Activated CD4-positive, alpha-beta T cell treated with anti-CD3 and anti-CD28 coated beads for 1 hour (primary cell): Measurements from ENCODE around the gene RAB3D.
"Not testable (repeated sequence)": the region's sequence is repeated elsewhere in the genome, so short reads cannot be mapped to it uniquely, and the experiment has no call there.

Source experiments
- DNase-seq: peaks from one replicate; pipeline ENCODE4 v3.0.0-alpha.2; 2020

Gene RAB3D, protein sequence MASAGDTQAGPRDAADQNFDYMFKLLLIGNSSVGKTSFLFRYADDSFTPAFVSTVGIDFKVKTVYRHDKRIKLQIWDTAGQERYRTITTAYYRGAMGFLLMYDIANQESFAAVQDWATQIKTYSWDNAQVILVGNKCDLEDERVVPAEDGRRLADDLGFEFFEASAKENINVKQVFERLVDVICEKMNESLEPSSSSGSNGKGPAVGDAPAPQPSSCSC

DNA sequence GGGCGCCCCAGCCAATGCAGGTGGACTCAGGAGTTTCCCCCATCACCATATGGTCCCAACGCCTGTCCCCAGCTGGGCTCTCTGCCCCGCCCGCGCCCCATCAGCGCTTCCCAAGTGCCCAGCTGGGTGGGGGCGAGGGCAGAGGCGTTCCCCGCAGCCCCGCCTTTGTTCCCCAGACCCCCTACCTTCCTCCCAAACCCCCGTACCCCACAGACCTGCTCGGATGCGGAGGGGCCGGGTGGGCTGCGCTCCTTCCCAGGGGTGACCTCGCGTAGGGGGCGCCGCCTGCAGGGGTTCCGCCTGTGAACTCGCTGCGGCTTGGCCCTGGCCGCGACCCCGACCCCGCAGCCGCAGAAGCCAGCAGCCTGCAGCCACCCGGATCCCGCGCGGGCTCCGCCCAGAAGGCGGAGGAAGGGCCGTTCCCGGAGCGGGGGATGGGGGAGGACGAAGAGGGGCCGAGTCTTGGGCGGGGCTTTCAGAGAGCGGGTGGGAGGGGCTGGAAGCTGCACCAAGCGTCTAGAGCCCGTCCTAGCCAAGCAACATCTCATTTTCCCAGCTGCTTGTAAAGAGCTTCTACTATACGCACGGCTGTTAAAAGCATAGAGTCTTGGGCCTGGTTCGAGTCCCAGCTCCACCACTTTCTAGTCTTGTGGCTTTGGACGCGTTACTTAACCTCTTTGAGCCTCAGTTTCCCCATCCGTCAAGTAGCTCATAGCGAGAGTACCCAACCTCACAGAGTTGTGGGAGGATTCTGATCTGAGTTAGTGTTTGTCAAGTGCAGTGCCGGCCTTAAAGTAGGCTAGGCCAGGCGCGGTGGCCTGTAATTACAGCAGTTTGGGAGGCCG is at the start of gene RAB3D:
Gene RAB3D, minus strand, starts transcription at position 404 of the 845 bp plus-strand sequence. CDS start 2,258 bp downstream, outside the sequence.
- peak; percentile 65 for DNase-seq

DNA sequence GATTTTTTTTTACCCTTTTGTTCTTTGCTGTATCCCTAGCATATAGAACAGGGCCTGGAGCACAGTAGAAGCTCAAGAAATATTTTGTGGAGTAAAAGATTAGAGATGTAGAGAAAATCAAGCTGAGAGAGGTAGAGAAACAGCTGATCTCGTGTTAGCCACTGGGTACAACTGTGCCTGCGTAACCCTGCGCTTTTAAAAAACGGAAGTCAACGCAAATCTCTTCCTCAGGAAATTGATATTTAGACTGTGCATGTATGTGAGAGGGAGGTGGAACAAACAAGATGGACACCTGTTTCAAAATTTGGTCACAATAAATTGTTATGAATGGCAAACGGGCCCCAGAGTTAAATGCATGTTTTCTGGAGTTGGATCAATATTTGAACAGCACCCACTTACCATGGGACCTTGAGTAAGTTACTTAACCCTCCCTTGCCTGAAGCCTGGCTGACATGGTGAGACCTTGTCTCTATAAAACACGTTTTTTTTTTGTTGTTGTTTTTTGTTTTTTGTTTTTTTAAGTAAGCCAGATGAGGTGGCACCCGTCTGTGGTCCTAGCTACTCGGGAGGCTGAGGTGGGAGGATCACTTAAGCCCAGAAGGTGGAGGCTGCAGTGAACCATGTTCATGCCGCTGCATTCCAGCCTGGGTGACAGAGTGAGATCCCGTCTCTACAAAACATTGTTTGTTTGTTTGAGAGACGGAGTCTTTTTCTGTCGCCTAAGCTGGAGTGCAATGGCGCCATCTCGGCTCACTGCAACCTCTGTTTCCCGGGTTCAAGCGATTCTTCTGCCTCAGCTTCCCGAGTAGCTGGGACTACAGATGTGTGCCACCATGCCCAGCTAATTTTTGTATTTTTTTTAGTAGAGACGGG is 47.9 kb upstream of the RAB3D start:
- DNase-seq, result no peak

DNA sequence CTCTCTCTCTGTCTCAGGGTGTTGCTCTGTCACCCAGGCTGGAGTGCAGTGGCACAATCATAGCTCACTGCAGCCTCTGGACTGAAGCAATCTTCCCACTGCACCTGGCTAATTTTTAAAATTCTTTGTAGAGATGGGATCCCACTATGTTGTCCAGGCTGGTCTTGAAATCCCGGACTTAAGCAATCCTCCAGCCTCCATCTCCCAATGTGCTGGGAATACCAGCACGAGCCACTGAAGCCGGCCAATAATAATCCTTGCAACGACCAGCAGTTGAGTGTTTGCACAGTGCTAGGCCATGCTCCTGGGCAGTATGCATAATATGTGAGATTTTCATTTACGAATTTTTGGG is 45.3 kb upstream of the RAB3D start:
- no peak for DNase-seq

DNA sequence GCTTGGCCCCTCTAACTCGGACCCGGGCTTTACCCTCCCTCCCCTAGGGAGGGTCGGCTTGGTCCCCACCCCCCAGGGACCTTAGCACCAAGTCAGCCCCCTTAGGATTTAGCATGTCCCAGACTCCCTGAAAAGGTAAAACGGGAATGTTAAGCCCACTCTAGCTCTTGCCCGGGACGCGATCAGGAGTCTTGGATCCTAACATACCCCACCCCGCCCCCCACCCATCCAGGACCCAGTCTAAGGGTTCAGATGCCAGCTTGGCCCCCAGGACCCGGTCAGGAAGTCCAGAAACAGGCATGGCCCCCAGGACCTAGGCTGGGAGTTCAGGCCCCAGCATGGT is 44.2 kb upstream of the RAB3D start:
- no peak for DNase-seq

DNA sequence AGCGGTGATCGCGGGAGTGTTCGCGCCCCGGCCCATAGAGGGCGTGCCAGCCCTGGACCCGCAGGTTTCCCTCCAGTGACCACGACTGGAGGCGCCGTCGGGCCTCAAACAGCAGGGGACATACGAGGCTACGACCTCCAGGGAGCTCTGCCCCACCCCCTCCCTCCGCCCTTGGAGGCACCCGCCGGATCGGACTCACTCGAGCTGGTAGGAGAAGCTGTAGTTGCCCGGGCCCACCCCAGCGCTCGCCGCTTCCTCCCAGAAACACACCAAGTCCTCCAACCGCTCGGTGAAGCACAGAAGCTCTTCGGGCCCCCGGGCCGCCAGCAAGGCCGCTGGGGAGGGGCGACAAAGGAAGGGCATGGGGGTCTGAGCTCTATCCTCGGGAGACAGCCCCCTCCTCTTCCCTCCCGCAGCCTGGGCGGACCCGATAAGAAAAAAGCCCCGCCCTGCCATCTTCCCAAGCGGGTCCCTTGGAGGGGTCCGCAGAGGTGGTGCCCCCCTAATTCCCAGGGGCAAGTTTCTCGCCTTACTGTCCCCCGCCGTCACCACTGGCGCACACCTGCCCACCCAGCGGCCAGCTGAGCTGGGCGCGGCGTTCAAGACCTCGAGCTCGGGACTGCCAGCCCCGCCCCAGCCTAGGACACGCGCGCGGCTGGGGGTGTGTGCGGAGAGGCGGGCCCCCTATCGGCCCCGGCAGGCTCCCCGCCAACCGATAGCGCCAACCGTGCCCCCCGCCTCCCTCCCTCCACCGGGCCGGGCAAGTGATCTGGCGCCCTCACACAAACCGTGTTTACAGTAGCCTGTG is 43.6 kb upstream of the RAB3D start:
- no peak for DNase-seq

DNA sequence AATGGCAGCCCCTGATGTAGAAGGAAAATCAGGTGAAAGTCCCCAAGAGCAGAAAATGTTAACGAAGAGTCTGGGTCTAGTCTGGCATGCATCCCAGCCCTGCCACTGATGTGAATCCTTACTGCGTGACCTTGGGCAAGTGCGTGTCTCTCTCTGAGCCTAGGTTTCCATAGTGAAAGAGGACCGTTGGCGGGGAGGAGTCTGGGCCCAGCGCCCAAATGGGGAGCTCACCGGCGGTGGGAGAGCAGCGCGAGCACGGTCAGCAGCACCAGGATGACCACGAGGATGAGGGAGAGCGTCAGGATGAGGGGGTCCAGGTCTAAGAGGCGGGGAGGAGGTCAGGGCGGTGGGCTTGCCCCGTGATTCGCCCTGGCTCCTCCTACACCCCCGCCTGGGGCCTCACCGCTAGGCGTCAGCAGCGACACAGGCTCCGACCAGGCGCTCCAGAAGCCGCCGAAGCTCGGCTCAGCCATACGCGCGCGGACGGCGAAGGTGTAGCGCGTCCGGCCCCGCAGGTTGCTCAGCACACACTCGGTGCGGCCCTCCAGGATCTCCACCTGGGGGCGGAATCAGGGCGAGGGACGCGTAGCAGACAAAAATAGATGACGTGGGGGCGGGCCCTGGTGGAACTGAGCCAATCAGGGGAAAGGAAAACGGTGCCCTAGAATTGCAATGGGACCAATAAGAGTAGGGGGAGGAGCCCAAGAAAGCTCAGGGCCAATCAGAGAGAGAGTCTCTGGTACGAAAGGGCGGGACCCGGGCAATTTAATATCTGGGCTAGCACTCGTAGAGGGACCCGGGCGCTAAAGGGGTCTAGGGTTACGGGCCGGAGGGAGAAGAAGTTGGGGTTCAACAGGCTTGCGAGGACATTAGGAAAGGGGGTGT is 41.4 kb upstream of the RAB3D start:
- DNase-seq, result peak; percentile 95

DNA sequence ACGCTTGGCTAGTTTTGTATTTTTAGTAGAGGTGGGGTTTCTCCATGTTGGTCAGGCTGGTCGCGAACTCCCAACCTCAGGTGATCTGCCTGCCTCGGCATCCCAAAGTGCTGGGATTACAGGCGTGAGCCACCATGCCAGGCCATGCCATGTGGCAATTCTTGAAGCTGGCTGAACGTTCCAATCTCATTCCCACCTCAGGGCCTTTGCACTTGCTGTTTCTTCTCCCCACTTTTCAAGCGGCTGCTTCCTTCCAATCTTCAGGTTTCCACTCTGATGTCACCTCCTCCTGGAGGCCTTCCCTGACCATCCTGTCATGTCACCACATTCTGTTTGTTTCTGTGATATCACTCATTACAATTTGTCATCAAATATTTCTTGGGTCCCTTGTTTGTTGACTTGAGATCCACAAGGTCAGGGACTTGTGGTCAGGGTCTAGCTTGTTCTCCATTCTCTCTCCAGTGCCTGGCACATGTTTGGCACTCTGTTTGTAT is 40.4 kb upstream of the RAB3D start:
- DNase-seq, result no peak

DNA sequence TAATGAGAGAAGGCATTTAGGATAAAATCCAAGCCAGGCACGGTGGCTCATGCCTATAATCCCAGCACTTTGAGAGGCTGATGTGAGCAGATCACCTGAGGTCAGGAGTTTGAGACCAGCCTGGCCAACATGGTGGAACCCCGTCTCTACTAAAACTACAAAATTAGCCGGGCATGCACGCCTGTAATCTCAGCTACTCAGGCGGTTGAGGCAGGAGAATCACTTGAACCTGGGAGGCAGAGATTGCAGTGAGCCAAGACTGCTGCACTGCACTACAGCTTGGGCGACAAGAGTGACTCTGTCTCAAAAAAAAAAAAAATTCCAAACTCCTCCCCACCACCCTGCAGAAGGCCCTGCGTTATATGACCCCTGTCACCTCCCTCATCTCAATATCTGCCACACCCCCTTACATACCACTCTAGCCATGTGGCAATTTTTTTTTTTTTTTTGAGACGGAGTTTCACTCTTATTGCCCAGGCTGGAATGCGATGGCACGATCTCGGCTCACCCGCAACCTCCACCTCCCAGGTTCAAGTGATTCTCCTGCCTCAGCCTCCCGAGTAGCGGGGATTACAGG is 39.9 kb upstream of the RAB3D start:
- not testable (repeated sequence) for DNase-seq

DNA sequence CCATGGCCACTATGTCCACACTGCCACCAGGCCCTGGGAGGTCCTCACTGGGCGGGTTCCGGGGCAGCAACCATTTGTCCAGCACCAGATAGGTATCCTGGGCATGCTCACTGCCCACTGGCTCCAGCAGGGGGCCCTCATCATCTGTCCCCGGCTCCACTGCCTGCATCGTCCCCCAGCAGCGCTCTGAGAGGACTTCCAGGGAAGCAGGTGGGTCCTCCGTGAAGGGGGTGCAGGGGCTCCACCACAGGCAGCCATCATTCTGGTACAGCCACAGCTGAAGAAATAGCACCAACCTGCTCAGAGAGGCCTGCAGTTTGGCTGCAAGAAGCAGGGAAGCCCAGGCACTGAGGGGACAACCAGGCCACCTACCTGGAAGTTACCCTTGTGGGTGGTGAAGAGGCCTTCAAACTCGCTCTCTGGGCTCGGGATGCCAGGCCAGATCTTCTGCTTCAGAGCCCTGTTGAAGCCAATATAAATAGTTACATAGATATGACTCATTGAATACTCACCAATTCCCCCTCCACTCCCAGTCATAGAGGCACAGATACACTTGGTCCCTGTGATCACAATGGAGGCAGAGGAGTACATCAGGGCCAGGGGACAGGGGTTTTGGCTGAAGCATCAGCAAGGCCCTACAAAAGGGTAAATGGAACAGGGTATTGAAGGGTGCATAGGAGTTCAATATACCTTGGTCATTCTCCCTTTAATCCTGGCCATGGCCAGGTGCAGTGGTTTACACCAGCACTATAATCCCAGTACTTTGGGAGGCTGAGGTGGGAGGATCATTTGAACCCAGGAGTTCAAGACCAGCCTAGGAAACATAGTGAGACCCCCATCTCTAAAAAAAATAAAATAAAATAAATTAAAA is 39.1 kb upstream of the RAB3D start:
- DNase-seq, result no peak

DNA sequence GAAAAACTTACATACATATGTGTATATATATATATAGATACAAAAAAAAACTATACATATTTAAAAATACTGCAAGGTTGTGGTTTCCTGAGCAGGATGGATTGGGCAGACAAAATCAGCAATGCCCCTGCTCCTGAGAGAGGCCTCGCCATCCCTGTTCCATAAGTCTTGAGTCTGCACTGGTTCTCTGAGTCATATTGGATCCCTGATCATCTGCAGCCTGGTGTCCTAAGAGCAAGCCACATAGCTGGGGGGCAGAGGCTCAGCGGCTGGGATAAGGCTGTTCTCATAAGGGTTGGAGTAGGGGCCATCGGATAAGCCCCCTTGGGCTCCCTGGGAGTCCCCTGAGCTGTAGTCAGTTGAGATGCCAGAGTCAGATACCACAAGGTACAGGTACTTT is 38.3 kb upstream of the RAB3D start:
- no peak for DNase-seq

DNA sequence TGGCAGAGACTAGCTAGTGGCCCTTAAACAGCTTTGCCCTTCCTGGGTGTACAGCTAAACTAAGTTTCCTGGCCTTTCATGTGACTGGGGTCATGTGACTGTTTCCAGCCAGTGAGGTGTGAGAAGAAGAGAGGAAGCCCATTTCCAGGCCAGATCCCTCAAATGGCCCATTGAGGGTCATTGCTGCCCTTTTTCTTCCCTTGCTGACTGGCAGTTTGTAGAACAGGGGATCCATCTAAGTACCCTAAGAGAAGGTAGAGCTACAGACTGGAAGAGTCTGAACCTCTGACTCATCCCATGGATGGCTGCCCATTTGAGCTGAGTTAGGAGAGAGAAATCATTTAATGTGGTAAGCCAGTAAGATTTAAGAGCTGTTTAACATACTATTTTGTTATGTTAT is 37.8 kb upstream of the RAB3D start:
- no peak for DNase-seq

DNA sequence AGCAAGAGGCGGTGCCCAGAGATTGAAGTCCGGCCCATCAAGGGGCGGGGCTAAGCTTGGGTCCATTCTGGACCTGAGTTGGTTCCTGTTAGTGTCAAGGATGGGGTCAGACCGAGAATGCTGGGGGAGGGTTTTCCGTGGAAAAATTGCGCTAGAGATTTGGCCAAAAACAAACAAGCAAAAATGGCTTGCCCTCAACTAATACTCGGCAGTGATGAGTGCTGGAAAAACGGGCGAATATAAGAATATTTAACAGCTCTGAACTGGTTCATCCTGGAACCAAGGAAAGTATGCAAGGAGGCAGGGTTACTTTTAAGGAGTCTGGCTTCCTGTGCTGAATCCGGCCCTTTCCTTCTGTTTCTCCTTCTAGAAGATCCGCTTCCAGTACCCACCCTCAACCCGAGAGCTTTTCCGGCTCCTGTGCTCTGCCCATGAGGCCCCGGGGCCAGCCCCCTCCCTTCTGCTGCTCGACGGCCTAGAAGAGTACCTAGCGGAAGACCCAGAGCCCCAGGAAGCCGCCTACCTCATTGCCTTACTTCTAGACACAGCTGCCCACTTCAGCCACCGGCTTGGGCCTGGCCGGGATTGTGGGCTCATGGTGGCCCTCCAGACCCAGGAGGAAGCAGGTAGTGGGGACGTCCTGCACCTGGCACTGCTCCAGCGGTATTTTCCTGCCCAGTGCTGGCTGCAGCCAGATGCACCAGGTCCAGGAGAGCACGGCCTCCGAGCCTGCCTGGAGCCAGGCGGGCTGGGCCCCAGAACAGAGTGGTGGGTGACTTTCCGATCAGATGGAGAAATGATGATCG is 35.9 kb upstream of the RAB3D start:
- peak; percentile 56 for DNase-seq

DNA sequence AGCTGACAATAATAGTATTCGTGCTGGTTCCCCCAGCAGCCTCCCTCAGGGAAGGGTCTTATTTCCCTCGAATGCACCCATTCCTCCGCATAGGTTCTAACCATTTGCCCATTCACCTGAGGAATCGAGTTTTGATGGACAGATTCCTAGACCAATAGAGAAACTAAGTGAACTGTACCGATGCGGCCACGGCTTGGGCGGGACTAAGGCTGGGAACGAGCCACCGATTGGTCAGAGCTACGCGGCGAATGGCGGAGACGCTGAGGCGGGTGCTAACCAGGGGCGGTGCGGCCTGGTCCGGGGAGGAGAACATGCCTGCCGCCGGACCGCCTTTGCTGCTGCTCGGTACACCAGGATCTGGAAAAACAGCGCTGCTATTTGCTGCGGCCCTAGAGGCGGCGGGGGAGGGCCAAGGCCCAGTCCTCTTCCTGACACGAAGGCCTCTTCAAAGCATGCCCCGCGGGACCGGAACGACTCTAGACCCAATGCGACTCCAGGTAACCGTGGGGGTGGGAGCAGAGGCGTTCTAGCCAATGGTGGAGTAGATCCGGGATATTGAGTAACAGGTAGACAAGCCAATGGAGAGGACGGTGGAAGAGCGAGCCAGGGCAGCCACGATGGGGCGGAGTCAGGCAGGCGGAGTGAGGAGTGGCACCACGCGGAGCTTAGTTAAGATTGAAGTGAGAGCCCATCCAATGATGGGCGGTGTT is 35.1 kb upstream of the RAB3D start, which contains the start of gene SWSAP1:
Gene SWSAP1, plus strand, starts transcription at position 234 of the 710 bp plus-strand sequence. Its CDS starts 15 bp downstream, at position 249.
- peak; percentile 93 for DNase-seq

DNA sequence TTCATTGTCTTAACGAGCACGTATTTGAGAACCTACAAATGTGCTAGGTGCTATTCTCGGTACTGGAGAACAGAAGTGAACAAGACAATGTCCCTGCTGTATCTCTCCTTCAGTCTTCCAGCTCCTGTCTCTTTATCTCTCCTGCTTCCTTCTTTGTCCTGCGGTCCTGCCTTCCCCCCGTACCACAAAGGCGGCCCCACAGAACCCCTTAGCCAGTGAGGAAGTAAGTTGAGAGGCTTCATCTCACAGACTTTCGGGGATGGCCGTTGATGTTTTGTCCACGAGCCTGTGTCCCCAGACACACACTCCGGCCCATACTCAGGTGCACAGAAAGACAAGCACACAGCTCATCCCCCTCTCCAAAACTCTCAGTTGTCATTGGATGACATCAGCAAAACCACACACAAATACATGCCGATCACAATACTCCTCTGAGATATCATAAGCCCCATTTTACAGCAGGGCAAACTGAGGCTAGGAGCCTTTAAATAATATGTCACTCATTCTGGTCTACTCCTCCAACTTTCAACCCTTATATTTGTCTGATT is 34.5 kb upstream of the RAB3D start:
- no peak for DNase-seq

DNA sequence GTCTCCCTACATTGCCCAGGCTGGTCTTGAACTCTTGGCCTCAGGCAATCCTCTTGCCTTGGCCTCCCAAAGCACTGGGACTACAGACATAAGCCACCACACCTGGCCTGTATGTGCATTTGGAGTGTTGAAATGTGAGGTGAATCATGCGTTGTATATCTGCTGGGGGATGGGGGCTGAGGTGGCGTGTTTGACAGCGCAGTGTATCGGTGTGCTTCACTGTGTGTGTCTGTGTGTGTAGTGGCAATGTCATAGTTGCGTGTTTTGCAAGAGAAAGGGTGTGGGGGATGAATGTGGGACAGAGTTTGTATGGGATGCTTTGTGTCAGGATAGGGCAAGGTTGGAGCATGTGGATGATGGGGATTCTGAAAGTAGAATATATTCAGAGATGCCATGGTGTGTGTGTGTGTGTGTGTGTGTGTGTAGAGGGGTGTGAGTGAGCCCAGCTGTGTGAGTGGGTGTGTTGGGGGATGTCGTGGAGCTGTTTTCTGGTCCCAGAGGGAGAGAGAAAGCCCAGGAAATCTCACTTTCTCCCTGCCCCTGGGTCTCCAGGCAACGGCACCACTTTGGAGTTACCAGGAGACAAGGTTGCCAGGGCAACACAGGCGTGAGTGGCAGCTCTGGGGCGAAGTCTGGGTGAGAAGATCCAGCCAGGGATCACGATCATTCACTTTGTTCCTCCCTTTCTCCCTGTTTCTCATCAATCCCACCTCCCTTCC is 33.9 kb upstream of the RAB3D start:
- no peak for DNase-seq

DNA sequence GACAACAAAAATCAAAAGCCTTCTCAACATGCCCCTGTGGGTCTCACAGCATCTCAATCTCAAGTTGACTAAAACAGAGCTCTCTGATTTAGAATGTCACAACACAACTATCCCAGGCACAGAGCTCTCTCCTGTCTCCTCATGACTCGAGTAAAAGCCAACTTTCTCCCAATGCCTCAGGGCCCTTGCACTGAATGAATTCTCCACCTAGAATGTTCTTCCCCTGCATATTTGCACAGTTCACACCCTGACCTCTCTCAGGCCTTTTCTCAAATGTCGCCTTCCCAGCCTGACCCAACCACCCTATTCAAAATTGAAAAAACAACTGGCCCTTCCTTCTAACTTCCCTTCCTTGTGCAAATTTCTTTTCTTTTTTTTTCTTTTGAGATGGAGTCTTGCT is 31.3 kb upstream of the RAB3D start:
- no peak for DNase-seq

DNA sequence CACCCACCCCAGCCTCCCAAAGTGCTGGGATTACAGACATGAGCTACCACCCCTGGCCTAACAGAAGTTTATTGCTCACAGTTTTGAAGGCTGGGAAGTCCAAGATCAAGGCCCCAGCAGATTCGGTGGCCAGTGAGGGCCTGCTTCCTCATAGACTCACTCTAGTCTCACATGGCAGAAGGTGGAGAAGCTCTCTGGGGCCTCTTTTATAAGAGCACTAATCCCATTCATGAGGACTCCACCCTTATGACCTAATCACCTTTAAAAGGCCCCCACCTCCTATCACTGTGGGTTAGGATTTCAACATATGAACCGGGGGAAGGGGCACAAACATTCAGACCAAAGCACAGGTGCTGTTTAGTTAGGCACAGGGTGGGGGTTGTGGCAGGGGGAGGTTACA is 28.1 kb upstream of the RAB3D start:
- no peak for DNase-seq
